Subcutaneous abdominal adipose tissue (tissue), 5 donors: ENCODE data around the gene GRIA1.

Source experiments
- H3K27ac ChIP-seq: one replicate; pipeline ENCODE4 v1.7.0; 2013; ENCODE audit warnings: low read depth, mild to moderate bottlenecking, inconsistent platforms, low read length, moderate library complexity
- H3K27me3 ChIP-seq, 5 donors: one replicate each; pipeline ENCODE4 v1.7.0; 2013; ENCODE audit warnings: low read length in 5 of 5, inconsistent platforms in 1 of 5; ENCODE audit not compliant: control insufficient read depth in 5 of 5, insufficient read depth in 4 of 5
- H3K36me3 ChIP-seq, 5 donors: one replicate each; pipeline ENCODE4 v1.7.0; 2013; ENCODE audit warnings: low read length in 5 of 5; ENCODE audit not compliant: control insufficient read depth in 5 of 5, insufficient read depth in 5 of 5
- H3K4me1 ChIP-seq, 5 donors: one replicate each; pipeline ENCODE4 v1.7.0; 2013; ENCODE audit warnings: low read length in 5 of 5, mild to moderate bottlenecking in 3 of 5, moderate library complexity in 1 of 5; ENCODE audit not compliant: control insufficient read depth in 5 of 5, insufficient read depth in 5 of 5
- H3K4me3 ChIP-seq, 5 donors: one replicate each; pipeline ENCODE4 v1.7.0; 2013; ENCODE audit warnings: low read length in 5 of 5, low read depth in 1 of 5
- H3K9ac ChIP-seq, 5 donors: one replicate each; pipeline ENCODE4 v1.7.0; 2013; ENCODE audit warnings: low read length in 5 of 5, mild to moderate bottlenecking in 4 of 5, moderate library complexity in 3 of 5
- H3K9me3 ChIP-seq, 5 donors: one replicate each; pipeline ENCODE4 v1.7.0; 2013; ENCODE audit warnings: low read length in 5 of 5; ENCODE audit not compliant: control insufficient read depth in 5 of 5
- donor health status: healthy.
- donor health status: healthy.
- donor health status: healthy.
- donor health status: healthy.
- donor health status: healthy.

Gene GRIA1

DNA sequence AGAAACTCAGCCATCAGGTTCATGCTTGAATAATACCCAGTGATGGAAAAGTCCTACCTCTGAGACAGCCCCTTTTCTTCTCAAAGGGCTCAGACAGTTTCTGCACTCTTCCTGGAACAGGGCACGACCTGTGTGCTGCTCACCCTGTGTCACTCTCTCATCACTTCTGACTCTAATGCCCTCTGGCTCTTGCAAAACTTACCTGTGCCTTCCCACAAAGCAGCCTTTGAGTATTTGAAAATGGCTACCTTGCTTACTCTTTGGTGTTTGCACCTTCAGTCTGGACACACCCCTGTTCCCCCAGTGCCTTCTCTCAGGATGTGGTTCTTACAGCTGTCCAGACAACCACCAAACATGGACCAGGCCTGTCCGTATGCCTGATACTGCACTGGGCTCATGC, 171.4 kb downstream of the GRIA1 start:
- H3K9ac ChIP-seq, result no peak overlapping the region
- no peaks in the 10 kb centered on the region for H3K36me3 ChIP-seq
- no peaks in the 10 kb centered on the region for H3K27me3 ChIP-seq
- no peaks in the 10 kb centered on the region for H3K4me1 ChIP-seq
- no peaks in the 10 kb centered on the region for H3K9me3 ChIP-seq
- no peak overlapping the region for H3K4me3 ChIP-seq
- no peak overlapping the region for H3K27ac ChIP-seq

GRCh38 chr5:153670101-153670500, 179.6 kb downstream of the GRIA1 start:
- H3K9me3 ChIP-seq, result no peaks in the 10 kb centered on the region
- no peak overlapping the region for H3K4me3 ChIP-seq
- H3K27me3 ChIP-seq, result no peaks in the 10 kb centered on the region
- peaks cover 0 to 14% (median 0%) of the 10 kb centered on the region in 5 donors for H3K4me1 ChIP-seq
- no peaks in the 10 kb centered on the region for H3K36me3 ChIP-seq
- no peak overlapping the region for H3K27ac ChIP-seq
- no peak overlapping the region for H3K9ac ChIP-seq

DNA sequence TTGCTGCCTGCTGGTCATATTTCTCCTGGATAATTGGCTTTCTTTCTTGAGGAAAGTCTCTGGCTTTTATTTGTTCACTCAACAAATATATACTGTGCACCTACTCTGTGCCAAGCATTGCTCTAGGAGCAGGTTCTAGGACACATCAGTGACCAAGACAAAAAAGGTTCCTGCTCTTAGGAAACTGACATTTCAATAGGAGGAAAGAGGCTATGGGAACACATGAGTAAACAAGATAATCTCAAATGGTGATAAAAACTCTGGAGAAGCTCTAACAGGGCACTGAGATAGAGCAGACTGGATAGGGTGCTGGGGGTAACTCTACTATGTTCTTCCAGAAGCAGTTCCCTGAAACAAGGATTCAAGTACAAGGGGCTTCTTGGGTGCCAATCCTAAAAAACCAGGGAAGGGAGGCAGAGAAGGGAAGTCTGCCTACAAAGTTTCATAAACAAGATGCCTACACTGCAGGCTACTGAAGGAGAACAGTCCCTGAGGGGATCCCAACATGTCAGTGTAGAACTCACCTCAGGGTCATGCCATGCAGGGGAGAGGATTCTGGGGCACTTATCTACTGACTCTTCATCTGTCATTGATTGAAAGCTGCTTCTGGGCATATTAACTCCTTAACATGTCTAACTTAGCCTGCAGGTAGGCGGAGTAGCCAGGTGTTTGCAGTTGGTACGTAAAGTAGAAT, 181.3 kb downstream of the GRIA1 start:
- Histone ChIP-seq H3K4me3 (no peak overlapping the region), H3K9me3 (no peaks in the 10 kb centered on the region), H3K27ac (no peak overlapping the region), H3K4me1 (peaks cover 0 to 14% (median 0%) of the 10 kb centered on the region in 5 donors), H3K36me3 (no peaks in the 10 kb centered on the region), H3K9ac (no peak overlapping the region), H3K27me3 (peaks cover 0 to 2% (median 0%) of the 10 kb centered on the region in 5 donors)

DNA sequence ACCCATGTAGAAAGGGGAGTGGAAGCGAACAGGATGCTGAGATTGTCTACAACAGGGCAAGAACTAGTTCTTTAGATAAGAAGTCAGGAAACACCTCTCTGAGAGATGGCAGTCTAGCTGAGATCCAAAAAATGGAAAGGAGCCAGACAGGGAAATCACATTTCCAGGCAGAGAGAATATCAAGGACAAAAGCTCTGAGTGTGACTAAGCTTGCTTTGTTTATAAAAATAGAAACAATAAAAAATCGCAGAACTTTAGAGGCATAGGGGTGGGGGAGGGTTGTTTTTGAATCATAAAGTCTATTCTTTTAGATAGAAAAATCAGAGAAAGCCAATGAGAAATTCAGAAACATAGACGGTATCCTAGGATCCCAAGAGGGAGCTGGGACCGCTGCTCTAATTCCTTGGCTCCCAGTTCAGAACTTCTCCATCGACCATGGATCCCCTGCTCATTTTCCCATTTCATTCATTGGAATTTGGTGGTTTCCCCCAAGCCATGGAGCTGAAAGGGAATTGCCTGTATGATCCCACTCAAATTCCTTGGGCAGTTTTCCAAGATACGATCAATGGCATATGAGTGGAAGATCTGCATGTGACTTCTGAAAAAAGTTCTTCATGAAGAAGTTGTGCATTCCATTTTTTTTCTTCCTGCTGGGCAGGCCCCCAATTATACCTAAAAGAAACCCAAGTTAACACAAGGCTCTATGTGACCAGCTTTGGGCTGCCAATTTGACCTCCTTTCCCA, 182.0 kb downstream of the GRIA1 start:
- Histone ChIP-seq H3K27me3 (peaks cover 0 to 4% (median 0%) of the 10 kb centered on the region in 5 donors), H3K9ac (no peak overlapping the region), H3K9me3 (no peaks in the 10 kb centered on the region), H3K27ac (no peak overlapping the region), H3K4me3 (no peak overlapping the region), H3K36me3 (no peaks in the 10 kb centered on the region), H3K4me1 (peaks cover 0 to 14% (median 0%) of the 10 kb centered on the region in 5 donors)

DNA sequence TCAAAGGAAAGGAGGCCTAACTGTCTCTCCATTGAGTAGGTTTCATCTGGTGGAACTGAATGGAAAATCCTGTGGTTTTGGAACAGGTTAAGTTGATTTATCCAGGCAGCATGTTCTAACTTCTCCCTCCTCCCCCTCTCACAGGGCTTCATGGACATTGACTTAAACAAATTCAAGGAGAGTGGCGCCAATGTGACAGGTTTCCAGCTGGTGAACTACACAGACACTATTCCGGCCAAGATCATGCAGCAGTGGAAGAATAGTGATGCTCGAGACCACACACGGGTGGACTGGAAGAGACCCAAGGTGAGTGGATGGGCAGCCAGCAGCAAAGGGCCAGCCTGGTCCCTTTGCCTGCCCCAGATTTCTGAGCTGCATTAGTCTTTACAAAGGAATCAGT, 183.9 kb downstream of the GRIA1 start:
- Histone ChIP-seq H3K27ac (no peak overlapping the region), H3K9ac (no peak overlapping the region), H3K4me3 (no peak overlapping the region), H3K27me3 (peaks cover 0 to 4% (median 0%) of the 10 kb centered on the region in 5 donors), H3K9me3 (no peaks in the 10 kb centered on the region), H3K4me1 (peaks cover 0 to 14% (median 0%) of the 10 kb centered on the region in 5 donors), H3K36me3 (no peaks in the 10 kb centered on the region)

GRCh38 chr5:153676406-153676805, 185.9 kb downstream of the GRIA1 start:
- H3K4me3 ChIP-seq, result no peak overlapping the region
- H3K27ac ChIP-seq, result no peak overlapping the region
- H3K9me3 ChIP-seq, result no peaks in the 10 kb centered on the region
- H3K9ac ChIP-seq, result no peak overlapping the region
- no peaks in the 10 kb centered on the region for H3K36me3 ChIP-seq
- peaks cover 0 to 14% (median 0%) of the 10 kb centered on the region in 5 donors for H3K4me1 ChIP-seq
- H3K27me3 ChIP-seq, result peaks cover 0 to 4% (median 0%) of the 10 kb centered on the region in 5 donors

DNA sequence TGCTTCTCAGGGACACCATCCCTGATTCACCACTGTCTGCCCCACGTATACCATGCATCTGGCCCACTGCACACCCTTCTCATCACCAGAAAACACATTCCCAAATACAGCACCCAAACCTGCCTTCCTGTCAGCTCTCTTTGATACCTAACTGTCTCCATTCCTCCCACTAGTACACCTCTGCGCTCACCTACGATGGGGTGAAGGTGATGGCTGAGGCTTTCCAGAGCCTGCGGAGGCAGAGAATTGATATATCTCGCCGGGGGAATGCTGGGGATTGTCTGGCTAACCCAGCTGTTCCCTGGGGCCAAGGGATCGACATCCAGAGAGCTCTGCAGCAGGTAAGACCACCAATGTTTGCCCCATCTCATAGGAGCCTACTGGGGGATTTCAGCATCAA, 186.4 kb downstream of the GRIA1 start:
- Histone ChIP-seq H3K27me3 (peaks cover 0 to 4% (median 0%) of the 10 kb centered on the region in 5 donors), H3K4me1 (peaks cover 0 to 12% (median 0%) of the 10 kb centered on the region in 5 donors), H3K36me3 (no peaks in the 10 kb centered on the region), H3K9ac (no peak overlapping the region), H3K9me3 (no peaks in the 10 kb centered on the region), H3K27ac (no peak overlapping the region), H3K4me3 (no peak overlapping the region)

DNA sequence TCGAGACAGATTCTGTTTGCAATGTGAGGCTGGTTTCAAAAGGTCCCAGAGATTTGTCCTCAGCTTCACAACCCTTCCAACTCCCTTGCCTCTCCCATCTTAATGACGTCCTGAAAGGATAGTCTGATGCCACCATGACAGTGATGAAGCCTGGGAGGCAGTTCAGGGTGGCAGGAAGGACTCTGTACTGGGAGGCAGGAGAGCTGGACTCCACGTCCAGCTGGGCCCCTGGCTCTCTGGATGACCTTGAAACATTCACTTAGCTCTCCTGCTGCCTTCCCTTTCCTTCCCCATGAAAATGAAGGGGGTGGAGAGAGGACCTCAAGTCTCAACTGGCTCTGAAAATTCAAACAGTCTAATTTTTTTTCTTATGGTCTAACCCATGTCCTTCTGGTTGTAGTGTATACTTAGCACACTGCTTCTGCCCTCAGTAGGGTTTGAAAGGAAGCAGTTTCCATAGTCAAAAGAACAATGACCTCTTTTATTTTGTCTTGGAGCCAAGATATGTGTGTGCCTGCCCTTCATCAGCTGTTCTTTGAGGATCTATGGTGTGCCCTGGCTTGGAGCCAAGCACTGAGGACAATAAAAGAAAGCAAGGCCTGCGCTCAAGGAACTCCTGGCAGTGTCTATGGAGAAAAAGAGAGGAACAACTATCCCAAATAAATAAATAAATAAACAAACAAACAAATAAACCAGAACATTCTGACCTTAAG, 188.3 kb downstream of the GRIA1 start:
- Histone ChIP-seq H3K27me3 (peaks cover 0 to 4% (median 0%) of the 10 kb centered on the region in 5 donors), H3K36me3 (no peaks in the 10 kb centered on the region), H3K27ac (no peak overlapping the region), H3K9ac (no peak overlapping the region), H3K4me3 (no peak overlapping the region), H3K9me3 (no peaks in the 10 kb centered on the region), H3K4me1 (no peaks in the 10 kb centered on the region)

- no peaks in the 10 kb centered on the region for H3K27me3 ChIP-seq
- no peak overlapping the region for H3K9ac ChIP-seq
- H3K4me3 ChIP-seq, result no peak overlapping the region
- H3K4me1 ChIP-seq, result no peaks in the 10 kb centered on the region
- H3K36me3 ChIP-seq, result no peaks in the 10 kb centered on the region
- H3K27ac ChIP-seq, result no peak overlapping the region
- H3K9me3 ChIP-seq, result no peaks in the 10 kb centered on the region
These were observed 199.8 kb downstream of the GRIA1 start for GRCh38 chr5:153690236-153690635.

GRCh38 chr5:153696256-153696655, 205.8 kb downstream of the GRIA1 start:
- Histone ChIP-seq H3K27me3 (no peaks in the 10 kb centered on the region), H3K4me3 (no peak overlapping the region), H3K36me3 (no peaks in the 10 kb centered on the region), H3K4me1 (no peaks in the 10 kb centered on the region), H3K27ac (no peak overlapping the region), H3K9ac (no peak overlapping the region), H3K9me3 (no peaks in the 10 kb centered on the region)
